Gastrocnemius medialis (tissue), 4 donors: ENCODE measurements around the gene TMCO6. TPM values are rescaled to one million over a fixed set of nuclear protein-coding genes. Genes with fewer than 3 reads are reported as not detected.
"Not testable (repeated sequence)": the region's sequence is repeated elsewhere in the genome, so short reads cannot be mapped to it uniquely, and the experiment has no call there.

Source experiments
- ATAC-seq, 2 donors: fragments of 150-250 bp; one replicate each; pipeline ENCODE4 v1.9.1; 2016
- DNase-seq, 2 donors: peaks; one replicate each; pipeline ENCODE4 v3.0.0-alpha.2; 2019
- H3K27ac ChIP-seq, 4 donors: fragments of 200-600 bp; sonication (generic); 1 replicate in 1 of 4; 2 replicates in 3 of 4; pipeline ENCODE4 v1.5.1; 2016 to 2018; ENCODE audit warnings: mild to moderate bottlenecking in 2 of 4, moderate library complexity in 1 of 4
- H3K27me3 ChIP-seq, 3 donors: fragments of 200-600 bp; sonication (generic) in 2 of 3; 1 replicate in 1 of 3; 2 replicates in 2 of 3; pipeline versions ENCODE4 v1.5.1 to v1.6.0; 2016 to 2019; ENCODE audit warnings: mild to moderate bottlenecking in 1 of 3, moderate library complexity in 1 of 3
- H3K36me3 ChIP-seq, 2 donors: fragments of 200-600 bp; sonication (generic) in 1 of 2; one replicate each; pipeline ENCODE4 v1.5.1; 2017 to 2018
- H3K4me1 ChIP-seq, 2 donors: fragments of 200-600 bp; sonication (generic) in 1 of 2; one replicate each; pipeline ENCODE4 v1.5.1; 2016 to 2017; ENCODE audit warnings: mild to moderate bottlenecking in 2 of 2
- H3K4me3 ChIP-seq, 4 donors: fragments of 200-600 bp; sonication (generic) in 3 of 4; 1 replicate in 1 of 4; 2 replicates in 3 of 4; pipeline ENCODE4 v1.5.1; 2016 to 2019; ENCODE audit warnings: mild to moderate bottlenecking in 2 of 4
- H3K9me3 ChIP-seq, 3 donors: fragments of 200-600 bp; sonication (generic) in 2 of 3; 1 replicate in 1 of 3; 2 replicates in 2 of 3; pipeline ENCODE4 v1.5.1; 2016 to 2019
- CTCF ChIP-seq, 5 experiments: fragments of 450-650 bp in 3 of 5; fragments of 200-600 bp in 2 of 5; sonication (generic) in 2 of 5; IDR thresholded peaks in 4 of 5; conservative IDR thresholded peaks in 1 of 5; 1 replicate in 4 of 5; 2 replicates in 1 of 5; pipeline ENCODE4 v1.5.1; 2016 to 2019; ENCODE audit warnings: antibody characterized with exemption in 5 of 5, mild to moderate bottlenecking in 3 of 5, moderate library complexity in 3 of 5
- POLR2A ChIP-seq, 2 donors: fragments of 450-650 bp; IDR thresholded peaks; one replicate each; pipeline ENCODE4 v1.6.1; 2017; ENCODE audit warnings: antibody characterized with exemption in 2 of 2, mild to moderate bottlenecking in 2 of 2, moderate library complexity in 2 of 2
- in situ Hi-C, 4 donors: fragments of 200-750 bp; cut with MboI; loops; one replicate each; pipeline versions ENCODE4 v1.15.0 to v1.8.0; 2017; ENCODE audit warnings: low sequenced_read_pairs in 4 of 4
- intact Hi-C: fragments of 100-400 bp; cut with DNase I; formaldehyde crosslinking; loops from one replicate; pipeline ENCODE4 v1.15.1; 2023; ENCODE audit warnings: low total_unique reads
- total RNA-seq, 4 donors: library from RNA; depleted of rRNA; stranded (reverse); fragments of >200 nt; gene quantifications; one replicate each; pipeline versions ENCODE4 v1.1.0 to v1.2.3, GENCODE V29; 2016

TMCO6 gene
- 10 to 100 TPM in 2 of 4 donors, 1 to 10 TPM in 2; 5.1 to 15.4 (median 9.5) TPM for total RNA-seq

GRCh38 chr5:140639148-140639981 lies at the start of gene TMCO6:
TMCO6 (plus strand) TSS chr5:140639451; CDS start chr5:140639528, 77 bp downstream.
- peak within 1 kb of the TSS; percentile 78 to 96 (median 86) for H3K4me3 ChIP-seq
- ATAC-seq (peak; percentile 94), DNase-seq (peak; percentile 96)
- peak within 1 kb of the TSS; percentile 90 to 97 (median 91) for H3K27ac ChIP-seq
- intact Hi-C loops (loop anchor here (1.0 to 5.0 kb wide), 5 partner anchors 67 to 267 kb away; partner anchors contain the start of genes ANKHD1, APBB3, EIF4EBP3 and SLC35A4), in situ Hi-C loops (loop anchor here in 2 of 4 donors (10.0 kb wide), 2 partner anchors 55 to 65 kb away; no protein-coding TSS in a partner anchor)
- peaks cover 0 to 15% of the 10 kb centered on the region in 2 donors for H3K36me3 ChIP-seq
- no peaks in the 10 kb centered on the region for H3K27me3 ChIP-seq
- no peaks in the 10 kb centered on the region for H3K9me3 ChIP-seq
- peak; percentile 57 to 70 for TF ChIP-seq POLR2A (IDR thresholded peaks at IDR 0.05)
- peak; percentile 49 to 77 (median 53) for TF ChIP-seq CTCF (IDR thresholded peaks at IDR 0.05 in 4 of 5, conservative IDR thresholded peaks at IDR 0.05 in 1 of 5)
- H3K4me1 ChIP-seq: peaks cover 11% of the 10 kb centered on the region in 2 donors

DNA sequence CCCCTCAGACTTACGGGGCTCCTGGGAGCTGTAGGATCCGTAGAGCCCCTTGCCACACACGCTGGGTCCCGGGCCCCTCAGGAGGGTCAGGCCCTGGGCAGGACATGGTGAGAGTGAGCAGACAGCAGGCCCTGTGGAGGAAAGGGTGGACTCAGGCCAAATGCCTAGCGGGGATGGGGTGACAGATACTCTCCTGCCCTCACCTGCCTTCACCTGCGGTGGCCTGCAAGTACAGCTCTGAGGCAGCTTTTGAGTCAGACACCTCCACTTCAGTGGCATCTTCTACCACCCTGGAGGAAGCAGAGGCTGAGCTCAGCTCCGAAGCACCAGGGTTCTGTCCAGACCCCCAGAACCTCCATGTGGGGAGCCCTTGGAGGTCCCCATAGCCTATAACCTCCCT lies 48.4 kb upstream of the TMCO6 start:
- TF ChIP-seq CTCF (IDR thresholded peaks at IDR 0.05 in 4 of 5, conservative IDR thresholded peaks at IDR 0.05 in 1 of 5) (no peak), POLR2A (IDR thresholded peaks at IDR 0.05) (no peak)
- DNase-seq: no peak
- Histone ChIP-seq H3K9me3 (no peaks in the 10 kb centered on the region), H3K4me3 (no peak overlapping the region), H3K36me3 (no peaks in the 10 kb centered on the region), H3K27me3 (no peaks in the 10 kb centered on the region), H3K27ac (no peak overlapping the region), H3K4me1 (peaks cover 20 to 24% of the 10 kb centered on the region in 2 donors)
- intact Hi-C loops: no loop called here
- in situ Hi-C loops: no loop called here
- ATAC-seq: no peak

- Histone ChIP-seq H3K4me1 (peaks cover 30% of the 10 kb centered on the region in 2 donors), H3K4me3 (no peak overlapping the region), H3K36me3 (no peaks in the 10 kb centered on the region), H3K27me3 (no peaks in the 10 kb centered on the region), H3K27ac (no peak overlapping the region), H3K9me3 (no peaks in the 10 kb centered on the region)
- ATAC-seq: no peak
- in situ Hi-C loops: no loop called here
- TF ChIP-seq CTCF (IDR thresholded peaks at IDR 0.05 in 4 of 5, conservative IDR thresholded peaks at IDR 0.05 in 1 of 5): no peak
- no peak for TF ChIP-seq POLR2A (IDR thresholded peaks at IDR 0.05)
- no peak for DNase-seq
- intact Hi-C loops: no loop called here
These were observed 47.4 kb upstream of the TMCO6 start for GRCh38 chr5:140591747-140592372.

- H3K27me3 ChIP-seq, H3K27ac ChIP-seq, DNase-seq, H3K4me3 ChIP-seq, in situ Hi-C loops, H3K9me3 ChIP-seq, H3K36me3 ChIP-seq, ATAC-seq, intact Hi-C loops: not testable (repeated sequence)
- peaks cover 29 to 32% of the 10 kb centered on the region in 2 donors for H3K4me1 ChIP-seq
These were observed 46.2 kb upstream of the TMCO6 start for GRCh38 chr5:140593070-140593469.

- no peaks in the 10 kb centered on the region for H3K36me3 ChIP-seq
- no peak for ATAC-seq
- in situ Hi-C loops: no loop called here
- no peak overlapping the region for H3K27ac ChIP-seq
- H3K4me3 ChIP-seq: no peak overlapping the region
- DNase-seq: no peak
- no peaks in the 10 kb centered on the region for H3K27me3 ChIP-seq
- H3K9me3 ChIP-seq: no peaks in the 10 kb centered on the region
- intact Hi-C loops: no loop called here
- TF ChIP-seq CTCF (IDR thresholded peaks at IDR 0.05 in 4 of 5, conservative IDR thresholded peaks at IDR 0.05 in 1 of 5) (no peak), POLR2A (IDR thresholded peaks at IDR 0.05) (no peak)
- peaks cover 18 to 24% of the 10 kb centered on the region in 2 donors for H3K4me1 ChIP-seq
These were observed 45.1 kb upstream of the TMCO6 start for GRCh38 chr5:140594169-140594568.
